Measurements from ENCODE around the gene ZNF791.

ZNF791 gene

GRCh38 chr19:12657966-12658365 lies 47.2 kb downstream of the ZNF791 start:
- peaks cover 3% of the 10 kb centered on the region; the same call in 1 of the 2 replicates for H3K36me3 ChIP-seq
- H3K4me3 ChIP-seq (ENCODE audit: low read depth, low read length): no peak overlapping the region
- H3K4me1 ChIP-seq: no peaks in the 10 kb centered on the region
- 0 out of 2 replicates have a peak, but pooled peaks have one; percentile 8 for TF ChIP-seq CTCF (IDR thresholded peaks at IDR 0.05; ENCODE audit: low read depth, low read length)
- H3K9me3 ChIP-seq: no peaks in the 10 kb centered on the region
- no peaks in the 10 kb centered on the region for H3K27me3 ChIP-seq
- no peak for DNase-seq

GRCh38 chr19:12660980-12661379 lies 50.3 kb downstream of the ZNF791 start:
- peaks cover 7% of the 10 kb centered on the region; the same call in 1 of the 2 replicates for H3K36me3 ChIP-seq
- no peaks in the 10 kb centered on the region for H3K9me3 ChIP-seq
- H3K4me3 ChIP-seq (ENCODE audit: low read depth, low read length): no peak overlapping the region
- no peak for DNase-seq
- no peaks in the 10 kb centered on the region for H3K4me1 ChIP-seq
- TF ChIP-seq CTCF (IDR thresholded peaks at IDR 0.05; ENCODE audit: low read depth, low read length): no peak
- no peaks in the 10 kb centered on the region for H3K27me3 ChIP-seq

- TF ChIP-seq CTCF (IDR thresholded peaks at IDR 0.05; ENCODE audit: low read depth, low read length): no peak
- H3K4me1 ChIP-seq: no peaks in the 10 kb centered on the region
- peak; percentile 64 for DNase-seq
These were observed 53.9 kb downstream of the ZNF791 start for GRCh38 chr19:12664406-12665280.

GRCh38 chr19:12665281-12665573 lies 54.5 kb downstream of the ZNF791 start:
- Histone ChIP-seq H3K4me3 (ENCODE audit: low read depth, low read length) (no peak overlapping the region), H3K36me3 (peaks cover 12% of the 10 kb centered on the region; the same call in 1 of the 2 replicates), H3K9me3 (no peaks in the 10 kb centered on the region), H3K4me1 (no peaks in the 10 kb centered on the region), H3K27me3 (no peaks in the 10 kb centered on the region)
- no peak for DNase-seq
- TF ChIP-seq CTCF (IDR thresholded peaks at IDR 0.05; ENCODE audit: low read depth, low read length): no peak

More at GRCh38 chr19:12664406-12665280, 53.9 kb downstream of the ZNF791 start:
- Histone ChIP-seq H3K4me3 (ENCODE audit: low read depth, low read length) (no peak overlapping the region), H3K36me3 (peaks cover 12% of the 10 kb centered on the region; the same call in 1 of the 2 replicates), H3K27me3 (no peaks in the 10 kb centered on the region), H3K9me3 (no peaks in the 10 kb centered on the region)

- H3K36me3 ChIP-seq: peaks cover 12% of the 10 kb centered on the region; the same call in 1 of the 2 replicates
- H3K4me3 ChIP-seq (ENCODE audit: low read depth, low read length): peak overlapping the region; percentile 89
These were observed 55.0 kb downstream of the ZNF791 start for GRCh38 chr19:12665671-12666264.

More at GRCh38 chr19:12665671-12666264, 55.0 kb downstream of the ZNF791 start:
- DNase-seq: no peak
- TF ChIP-seq CTCF (IDR thresholded peaks at IDR 0.05; ENCODE audit: low read depth, low read length): no peak
- Histone ChIP-seq H3K4me1 (no peaks in the 10 kb centered on the region), H3K27me3 (no peaks in the 10 kb centered on the region), H3K9me3 (no peaks in the 10 kb centered on the region)
